ENCODE measurements around the gene SLC8A1.

Gene SLC8A1

GRCh38 chr2:40127890-40128557 lies 323.9 kb downstream of the SLC8A1 start:
- no peak for DNase-seq

- DNase-seq: no peak
Observed at GRCh38 chr2:40127146-40127545, 324.7 kb downstream of the SLC8A1 start.

- no peak for DNase-seq
Observed at GRCh38 chr2:40126006-40126405, 325.9 kb downstream of the SLC8A1 start.

- no peak for DNase-seq
Observed at GRCh38 chr2:40123746-40124145, 328.1 kb downstream of the SLC8A1 start.

- DNase-seq: no peak
Observed at GRCh38 chr2:40123326-40123725, 328.6 kb downstream of the SLC8A1 start.

GRCh38 chr2:40120957-40121356 lies 330.9 kb downstream of the SLC8A1 start:
- DNase-seq: no peak

- DNase-seq: no peak
Observed at GRCh38 chr2:40120026-40120425, 331.9 kb downstream of the SLC8A1 start.

- DNase-seq: no peak
Observed at GRCh38 chr2:40118622-40119021, 333.3 kb downstream of the SLC8A1 start.

- DNase-seq: no peak
Observed at GRCh38 chr2:40115894-40116293, 336.0 kb downstream of the SLC8A1 start.

GRCh38 chr2:40115348-40115747 lies 336.5 kb downstream of the SLC8A1 start:
- no peak for DNase-seq

- DNase-seq: no peak
Observed at GRCh38 chr2:40113997-40114396, 337.9 kb downstream of the SLC8A1 start.

- peak; percentile 98 for DNase-seq
Observed at GRCh38 chr2:40113272-40113968, 338.5 kb downstream of the SLC8A1 start.

- DNase-seq: no peak
Observed at GRCh38 chr2:40109381-40109780, 342.5 kb downstream of the SLC8A1 start.

- no peak for DNase-seq
Observed at GRCh38 chr2:40108851-40109250, 343.0 kb downstream of the SLC8A1 start.

GRCh38 chr2:40106061-40106460 lies 345.8 kb downstream of the SLC8A1 start:
- DNase-seq: no peak

- DNase-seq: peak; percentile 57
Observed at GRCh38 chr2:40105593-40105992, 346.3 kb downstream of the SLC8A1 start.

- no peak for DNase-seq
Observed at GRCh38 chr2:40103590-40103989, 348.3 kb downstream of the SLC8A1 start.

GRCh38 chr2:40103163-40103562 lies 348.7 kb downstream of the SLC8A1 start:
- no peak for DNase-seq

- DNase-seq: no peak
Observed at GRCh38 chr2:40102447-40102846, 349.4 kb downstream of the SLC8A1 start.

GRCh38 chr2:40101131-40101575 lies 350.7 kb downstream of the SLC8A1 start:
- peak; percentile 84 for DNase-seq

GRCh38 chr2:40100676-40101075 lies 351.2 kb downstream of the SLC8A1 start:
- DNase-seq: no peak

- DNase-seq: no peak
Observed at GRCh38 chr2:40098786-40099470, 353.0 kb downstream of the SLC8A1 start.

GRCh38 chr2:40097691-40098385 lies 354.1 kb downstream of the SLC8A1 start:
- DNase-seq: no peak

Measured in NCI-H187 treated with DMSO at 0.1 percent for 48 hours (cell line).